Type B pancreatic cell (in vitro differentiated cells): ENCODE measurements around the gene TSPO. TPM values are rescaled to one million over a fixed set of nuclear protein-coding genes. Genes with fewer than 3 reads are reported as not detected.

Experiments used
- DNase-seq: peaks from one replicate; pipeline ENCODE4 v3.0.0; 2021; ENCODE audit warnings: mixed read lengths; ENCODE audit not compliant: unreplicated experiment; ENCODE audit errors: extremely low spot score
- H3K27ac Mint-ChIP-seq: 2 replicates; pipeline ENCODE4 v1.8.0; 2021; ENCODE audit warnings: mild to moderate bottlenecking, mixed read lengths
- H3K27me3 Mint-ChIP-seq: 2 replicates; pipeline ENCODE4 v1.8.0; 2021; ENCODE audit warnings: mixed read lengths
- H3K36me3 Mint-ChIP-seq: 2 replicates; pipeline ENCODE4 v1.8.0; 2021; ENCODE audit warnings: mixed read lengths
- H3K4me1 Mint-ChIP-seq: one replicate; pipeline ENCODE4 v1.8.0; 2021; ENCODE audit warnings: mixed read lengths; ENCODE audit not compliant: unreplicated experiment
- H3K4me3 Mint-ChIP-seq: 2 replicates; pipeline ENCODE4 v1.8.0; 2021; ENCODE audit warnings: mild to moderate bottlenecking, mixed read lengths
- H3K9me3 Mint-ChIP-seq: 2 replicates; pipeline ENCODE4 v1.8.0; 2021; ENCODE audit warnings: mixed read lengths
- CTCF ChIP-seq: fragments of 200-600 bp; sonication (generic); conservative IDR thresholded peaks from 2 replicates; pipeline ENCODE4 v1.5.0; 2021; ENCODE audit warnings: antibody characterized with exemption, mild to moderate bottlenecking
- total RNA-seq: library from RNA; stranded (reverse); gene quantifications from 2 replicates; pipeline ENCODE4 v1.2.1, GENCODE V29; 2021; ENCODE audit warnings: low replicate concordance

The TSPO gene
- total RNA-seq, 1 donor from 2014 or later = 16.9 TPM

GRCh38 chr22:43207386-43207785 is 56.0 kb downstream of the TSPO start:
- no peak overlapping the region for H3K27ac Mint-ChIP-seq
- H3K4me3 Mint-ChIP-seq = no peak overlapping the region
- no peaks in the 10 kb centered on the region for H3K4me1 Mint-ChIP-seq
- H3K27me3 Mint-ChIP-seq = no peaks in the 10 kb centered on the region
- no peaks in the 10 kb centered on the region for H3K9me3 Mint-ChIP-seq
- no peaks in the 10 kb centered on the region for H3K36me3 Mint-ChIP-seq
- no peak for DNase-seq
- TF ChIP-seq CTCF = no peak

- H3K27me3 Mint-ChIP-seq = no peaks in the 10 kb centered on the region
- no peaks in the 10 kb centered on the region for H3K4me1 Mint-ChIP-seq
- H3K27ac Mint-ChIP-seq = no peak overlapping the region
- DNase-seq = no peak
- no peaks in the 10 kb centered on the region for H3K9me3 Mint-ChIP-seq
- H3K36me3 Mint-ChIP-seq = no peaks in the 10 kb centered on the region
- H3K4me3 Mint-ChIP-seq = no peak overlapping the region
- TF ChIP-seq CTCF = no peak
Measured at GRCh38 chr22:43207849-43208702, 56.7 kb downstream of the TSPO start.

- no peaks in the 10 kb centered on the region for H3K36me3 Mint-ChIP-seq
- no peak overlapping the region for H3K4me3 Mint-ChIP-seq
- TF ChIP-seq CTCF = no peak
- no peaks in the 10 kb centered on the region for H3K9me3 Mint-ChIP-seq
- no peaks in the 10 kb centered on the region for H3K27me3 Mint-ChIP-seq
- DNase-seq = no peak
- H3K4me1 Mint-ChIP-seq = peaks cover 8% of the 10 kb centered on the region
- no peak overlapping the region for H3K27ac Mint-ChIP-seq
Measured at GRCh38 chr22:43208703-43209522, 57.6 kb downstream of the TSPO start.

- H3K4me3 Mint-ChIP-seq = no peak overlapping the region
- H3K27ac Mint-ChIP-seq = no peak overlapping the region
- no peak for DNase-seq
- no peaks in the 10 kb centered on the region for H3K9me3 Mint-ChIP-seq
- peaks cover 8% of the 10 kb centered on the region for H3K4me1 Mint-ChIP-seq
- H3K27me3 Mint-ChIP-seq = no peaks in the 10 kb centered on the region
- no peaks in the 10 kb centered on the region for H3K36me3 Mint-ChIP-seq
- no peak for TF ChIP-seq CTCF
Measured at GRCh38 chr22:43209523-43209890, 58.1 kb downstream of the TSPO start.

GRCh38 chr22:43209971-43210370 is 58.6 kb downstream of the TSPO start:
- no peak overlapping the region for H3K4me3 Mint-ChIP-seq
- H3K27me3 Mint-ChIP-seq = no peaks in the 10 kb centered on the region
- H3K4me1 Mint-ChIP-seq = peaks cover 8% of the 10 kb centered on the region
- DNase-seq = no peak
- H3K9me3 Mint-ChIP-seq = no peaks in the 10 kb centered on the region
- H3K36me3 Mint-ChIP-seq = no peaks in the 10 kb centered on the region
- no peak overlapping the region for H3K27ac Mint-ChIP-seq
- TF ChIP-seq CTCF = no peak
